Neural cell (in vitro differentiated cells): ENCODE data around the gene GOLPH3L. TPM values are rescaled to one million over a fixed set of nuclear protein-coding genes. Genes with fewer than 3 reads are reported as not detected.

Experiments
- H2AFZ ChIP-seq: fragments of 200-600, 300-800 bp; sonication (generic), shearing (Covaris generic); 2 replicates; pipeline ENCODE4 v1.6.0; 2014; ENCODE audit warnings: low read depth, mild to moderate bottlenecking, antibody characterized with exemption, low read length, moderate library complexity
- H3F3A ChIP-seq: fragments of 200-600 bp; shearing (Covaris generic); 2 replicates; pipeline ENCODE4 v1.6.1; 2016; ENCODE audit warnings: mild to moderate bottlenecking, moderate library complexity, mixed read lengths, antibody characterized with exemption, low read length; ENCODE audit not compliant: insufficient read depth, poor library complexity, severe bottlenecking
- H3K27ac ChIP-seq: fragments of 200-600, 300-800 bp; sonication (generic), shearing (Covaris generic); 2 replicates; pipeline ENCODE4 v1.5.1; 2014; ENCODE audit warnings: mild to moderate bottlenecking, low read length, moderate library complexity
- H3K27me3 ChIP-seq: fragments of 300-800, 200-600 bp; sonication (generic), shearing (Covaris generic); 2 replicates; pipeline ENCODE4 v1.6.0; 2014; ENCODE audit warnings: mild to moderate bottlenecking, low read depth, low read length, moderate library complexity; ENCODE audit not compliant: insufficient read depth
- H3K36me3 ChIP-seq: fragments of 300-800, 200-600 bp; sonication (generic), shearing (Covaris generic); 2 replicates; pipeline ENCODE4 v1.5.1; 2014; ENCODE audit warnings: mild to moderate bottlenecking, antibody characterized with exemption, low read length, moderate library complexity; ENCODE audit not compliant: insufficient read depth
- H3K4me2 ChIP-seq: fragments of 300-800, 200-600 bp; sonication (generic), shearing (Covaris generic); 2 replicates; pipeline ENCODE4 v1.6.0; 2014; ENCODE audit warnings: mild to moderate bottlenecking, low read length
- H3K4me3 ChIP-seq: fragments of 300-800, 200-600 bp; sonication (generic), shearing (Covaris generic); 2 replicates; pipeline ENCODE4 v1.5.1; 2014; ENCODE audit warnings: mild to moderate bottlenecking, low read length, moderate library complexity
- H3K79me2 ChIP-seq: fragments of 200-600 bp; shearing (Covaris generic); replicated peaks from 2 replicates; pipeline ENCODE4 v1.6.0; 2014; ENCODE audit warnings: mild to moderate bottlenecking, low read length, moderate library complexity; ENCODE audit not compliant: insufficient read depth
- H3K9ac ChIP-seq: fragments of 300-800, 200-600 bp; sonication (generic), shearing (Covaris generic); 2 replicates; pipeline ENCODE4 v1.6.1; 2016; ENCODE audit warnings: mild to moderate bottlenecking, low read length, mixed read lengths
- H3K9me2 ChIP-seq: fragments of 200-600 bp; shearing (Covaris generic); 2 replicates; pipeline ENCODE4 v1.6.1; 2016; ENCODE audit warnings: mild to moderate bottlenecking, low read length, mixed read lengths; ENCODE audit not compliant: insufficient read depth
- H3K9me3 ChIP-seq: fragments of 200-600, 300-800 bp; sonication (generic), shearing (Covaris generic); 2 replicates; pipeline ENCODE4 v1.6.1; 2016; ENCODE audit warnings: mild to moderate bottlenecking, mixed run types, low read length, moderate library complexity, mixed read lengths
- H4K20me1 ChIP-seq: fragments of 200-600 bp; shearing (Covaris generic); 2 replicates; pipeline ENCODE4 v1.6.1; 2016; ENCODE audit warnings: mild to moderate bottlenecking, mixed run types; ENCODE audit not compliant: insufficient read depth
- CTCF ChIP-seq: fragments of 450-650 bp; IDR thresholded peaks from 2 replicates; pipeline ENCODE4 v1.5.1; 2014; ENCODE audit warnings: antibody characterized with exemption, mild to moderate bottlenecking, moderate library complexity; ENCODE audit not compliant: poor library complexity, severe bottlenecking
- EP300 ChIP-seq: fragments of 450-650 bp; conservative IDR thresholded peaks from 2 replicates; pipeline ENCODE4 v1.6.1; 2014; ENCODE audit warnings: antibody characterized with exemption, mild to moderate bottlenecking, moderate library complexity; ENCODE audit not compliant: poor library complexity, severe bottlenecking
- EZH2 ChIP-seq: fragments of 200-600, 300-800 bp; shearing (Covaris generic), sonication (generic); IDR thresholded peaks from 2 replicates; pipeline ENCODE4 v1.6.1; 2014; ENCODE audit warnings: antibody characterized with exemption, low read length, borderline replicate concordance, mild to moderate bottlenecking; ENCODE audit not compliant: insufficient read depth, poor library complexity, severe bottlenecking
- SMC3 ChIP-seq: fragments of 450-650 bp; conservative IDR thresholded peaks from 2 replicates; pipeline ENCODE4 v1.6.1; 2014; ENCODE audit warnings: antibody characterized with exemption, mild to moderate bottlenecking, moderate library complexity; ENCODE audit not compliant: poor library complexity
- TAF1 ChIP-seq: IDR thresholded peaks from 2 replicates; pipeline ENCODE4 v1.6.1; 2012; ENCODE audit warnings: low read depth
- polyA plus RNA-seq: library from polyadenylated mRNA; depleted of rRNA; stranded (reverse); fragments of >200 nt; gene quantifications from 2 replicates; pipeline ENCODE4 v1.2.3, GENCODE V29; 2014
- TF ChIP-seq, protein P1 (sequence below): IDR thresholded peaks from 2 replicates; pipeline ENCODE4 v1.6.1; 2012; ENCODE audit warnings: borderline replicate concordance

GOLPH3L gene
- polyA plus RNA-seq, 1 donor from 2014 or later: 7.0 TPM

DNA sequence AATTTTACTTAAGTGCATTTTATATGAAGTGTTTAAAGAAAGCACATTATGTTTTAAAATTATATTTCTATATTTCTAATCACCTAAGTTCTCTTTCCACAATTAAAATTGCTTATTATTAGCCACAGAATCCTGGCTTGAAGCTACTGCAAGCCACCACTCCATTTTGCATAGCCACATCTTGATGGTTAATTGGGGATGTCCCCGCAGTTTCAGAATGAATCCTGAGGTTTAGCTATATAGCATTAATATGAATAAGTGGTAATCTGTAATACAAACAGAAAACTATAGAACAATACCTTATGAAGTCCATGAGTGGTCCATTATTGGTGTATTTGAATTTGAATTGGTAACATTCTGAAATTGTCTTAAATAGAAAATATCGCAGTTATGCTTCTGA, 11.6 kb upstream of the GOLPH3L start:
- no peaks in the 10 kb centered on the region for H3K36me3 ChIP-seq
- no peak overlapping the region for H3K9ac ChIP-seq
- H2AFZ ChIP-seq: no peak overlapping the region
- no peaks in the 10 kb centered on the region for H3K9me2 ChIP-seq
- no peaks in the 10 kb centered on the region for H3K9me3 ChIP-seq
- H3F3A ChIP-seq: no peaks in the 10 kb centered on the region
- no peaks in the 10 kb centered on the region for H3K27me3 ChIP-seq
- TF ChIP-seq EP300 (no peak), CTCF (no peak), SMC3 (no peak), EZH2 (no peak)
- H4K20me1 ChIP-seq: no peaks in the 10 kb centered on the region
- no peak overlapping the region for H3K27ac ChIP-seq
- H3K4me3 ChIP-seq: no peak overlapping the region
- no peaks in the 10 kb centered on the region for H3K79me2 ChIP-seq
- no peak overlapping the region for H3K4me2 ChIP-seq

- Histone ChIP-seq H3K4me2 (no peak overlapping the region), H2AFZ (no peak overlapping the region), H3K36me3 (no peaks in the 10 kb centered on the region), H4K20me1 (no peaks in the 10 kb centered on the region), H3K9ac (no peak overlapping the region), H3K79me2 (no peaks in the 10 kb centered on the region), H3F3A (no peaks in the 10 kb centered on the region), H3K27ac (no peak overlapping the region), H3K9me2 (no peaks in the 10 kb centered on the region), H3K27me3 (no peaks in the 10 kb centered on the region), H3K9me3 (no peaks in the 10 kb centered on the region), H3K4me3 (no peak overlapping the region)
- TF ChIP-seq SMC3: no peak
- TF ChIP-seq, protein P1, sequence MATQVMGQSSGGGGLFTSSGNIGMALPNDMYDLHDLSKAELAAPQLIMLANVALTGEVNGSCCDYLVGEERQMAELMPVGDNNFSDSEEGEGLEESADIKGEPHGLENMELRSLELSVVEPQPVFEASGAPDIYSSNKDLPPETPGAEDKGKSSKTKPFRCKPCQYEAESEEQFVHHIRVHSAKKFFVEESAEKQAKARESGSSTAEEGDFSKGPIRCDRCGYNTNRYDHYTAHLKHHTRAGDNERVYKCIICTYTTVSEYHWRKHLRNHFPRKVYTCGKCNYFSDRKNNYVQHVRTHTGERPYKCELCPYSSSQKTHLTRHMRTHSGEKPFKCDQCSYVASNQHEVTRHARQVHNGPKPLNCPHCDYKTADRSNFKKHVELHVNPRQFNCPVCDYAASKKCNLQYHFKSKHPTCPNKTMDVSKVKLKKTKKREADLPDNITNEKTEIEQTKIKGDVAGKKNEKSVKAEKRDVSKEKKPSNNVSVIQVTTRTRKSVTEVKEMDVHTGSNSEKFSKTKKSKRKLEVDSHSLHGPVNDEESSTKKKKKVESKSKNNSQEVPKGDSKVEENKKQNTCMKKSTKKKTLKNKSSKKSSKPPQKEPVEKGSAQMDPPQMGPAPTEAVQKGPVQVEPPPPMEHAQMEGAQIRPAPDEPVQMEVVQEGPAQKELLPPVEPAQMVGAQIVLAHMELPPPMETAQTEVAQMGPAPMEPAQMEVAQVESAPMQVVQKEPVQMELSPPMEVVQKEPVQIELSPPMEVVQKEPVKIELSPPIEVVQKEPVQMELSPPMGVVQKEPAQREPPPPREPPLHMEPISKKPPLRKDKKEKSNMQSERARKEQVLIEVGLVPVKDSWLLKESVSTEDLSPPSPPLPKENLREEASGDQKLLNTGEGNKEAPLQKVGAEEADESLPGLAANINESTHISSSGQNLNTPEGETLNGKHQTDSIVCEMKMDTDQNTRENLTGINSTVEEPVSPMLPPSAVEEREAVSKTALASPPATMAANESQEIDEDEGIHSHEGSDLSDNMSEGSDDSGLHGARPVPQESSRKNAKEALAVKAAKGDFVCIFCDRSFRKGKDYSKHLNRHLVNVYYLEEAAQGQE: no peak
These were observed 9.1 kb upstream of the GOLPH3L start for GRCh38 chr1:150706091-150706490.

DNA sequence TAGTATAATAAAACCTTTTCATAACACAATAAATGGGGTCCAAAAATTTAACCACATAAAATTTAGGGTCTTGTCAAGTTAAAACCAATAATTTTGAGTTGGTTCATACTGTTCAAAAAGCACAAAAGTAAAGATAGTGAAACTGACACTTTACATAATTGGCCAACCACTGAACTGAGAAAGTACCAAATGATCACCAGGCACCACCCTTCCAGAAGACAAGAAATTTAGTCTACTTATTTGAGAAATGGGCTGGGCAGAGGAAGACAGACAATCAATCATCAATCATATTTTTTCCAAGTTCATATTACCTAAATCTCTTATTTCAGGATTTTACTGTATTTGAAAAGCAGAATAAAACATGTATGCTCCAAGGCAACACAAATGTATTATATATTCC, 6.5 kb upstream of the GOLPH3L start:
- H3K4me2 ChIP-seq: no peak overlapping the region
- H3K27ac ChIP-seq: no peak overlapping the region

More for the DNA sequence above, 6.5 kb upstream of the GOLPH3L start:
- no peaks in the 10 kb centered on the region for H3K9me3 ChIP-seq
- no peaks in the 10 kb centered on the region for H3K79me2 ChIP-seq
- no peak for TF ChIP-seq TAF1
- no peaks in the 10 kb centered on the region for H3F3A ChIP-seq
- no peak overlapping the region for H3K9ac ChIP-seq
- H3K27me3 ChIP-seq: no peaks in the 10 kb centered on the region
- H3K36me3 ChIP-seq: no peaks in the 10 kb centered on the region
- H4K20me1 ChIP-seq: no peaks in the 10 kb centered on the region
- H2AFZ ChIP-seq: no peak overlapping the region
- H3K4me3 ChIP-seq: no peak overlapping the region
- no peaks in the 10 kb centered on the region for H3K9me2 ChIP-seq
